Gastroesophageal sphincter (tissue), 3 donors: ENCODE results near the gene BBS4.

ENCODE experiments used
- CTCF ChIP-seq, 4 experiments: fragments of 200-600 bp in 2 of 4; fragments of 450-650 bp in 2 of 4; sonication (generic) in 1 of 4; IDR thresholded peaks; one replicate each; pipeline ENCODE4 v1.5.1; 2017 to 2019; ENCODE audit warnings: antibody characterized with exemption in 4 of 4, mild to moderate bottlenecking in 2 of 4, moderate library complexity in 2 of 4
- EP300 ChIP-seq: sonication (generic); formaldehyde crosslinking; IDR thresholded peaks from one replicate; pipeline ENCODE4 v1.6.1; 2017; ENCODE audit warnings: antibody characterized with exemption, mild to moderate bottlenecking
- POLR2A ChIP-seq, 2 donors: fragments of 450-650 bp; IDR thresholded peaks; one replicate each; pipeline ENCODE4 v1.6.1; 2017; ENCODE audit warnings: antibody characterized with exemption in 2 of 2, mild to moderate bottlenecking in 2 of 2, moderate library complexity in 1 of 2
- POLR2AphosphoS5 ChIP-seq: sonication (generic); formaldehyde crosslinking; IDR thresholded peaks from one replicate; pipeline ENCODE4 v1.6.1; 2017; ENCODE audit warnings: antibody characterized with exemption

GRCh38 chr15:72786242-72786641 lies 100.2 kb downstream of the BBS4 start:
- no peak for TF ChIP-seq CTCF (IDR thresholded peaks at IDR 0.05)
- TF ChIP-seq POLR2A (IDR thresholded peaks at IDR 0.05): no peak
- no peak for TF ChIP-seq POLR2AphosphoS5
- TF ChIP-seq EP300: no peak
